ACC112 (cell line): ENCODE data around the gene OBP2A.
"Not testable (repeated sequence)": the region's sequence is repeated elsewhere in the genome, so short reads cannot be mapped to it uniquely, and the experiment has no call there.

Experiments
- H2AFZ ChIP-seq: fragments of 200-600 bp; sonication (generic); one replicate; pipeline ENCODE4 v1.6.0; 2017; ENCODE audit warnings: antibody characterized with exemption, low read length; ENCODE audit not compliant: unreplicated experiment
- H3K27ac ChIP-seq: fragments of 200-600 bp; sonication (generic); 2 replicates; pipeline ENCODE4 v1.5.1; 2014; ENCODE audit warnings: low read depth, mild to moderate bottlenecking, antibody characterized with exemption, low read length, moderate library complexity
- H3K27me3 ChIP-seq: fragments of 200-600 bp; sonication (generic); 2 replicates; pipeline ENCODE4 v1.6.1; 2014; ENCODE audit warnings: mild to moderate bottlenecking, antibody characterized with exemption, low read length, moderate library complexity, mixed read lengths; ENCODE audit not compliant: insufficient read depth
- H3K36me3 ChIP-seq: fragments of 200-600 bp; sonication (generic); 2 replicates; pipeline ENCODE4 v1.6.1; 2016; ENCODE audit warnings: mild to moderate bottlenecking, antibody characterized with exemption, low read length, moderate library complexity, mixed read lengths; ENCODE audit not compliant: insufficient read depth
- H3K4me1 ChIP-seq: fragments of 200-600 bp; sonication (generic); one replicate; pipeline ENCODE4 v1.6.1; 2016; ENCODE audit warnings: low read length, mixed read lengths; ENCODE audit not compliant: insufficient read depth, unreplicated experiment, control insufficient read depth
- H3K4me3 ChIP-seq: fragments of 200-600 bp; sonication (generic); 2 replicates; pipeline ENCODE4 v1.5.1; 2014; ENCODE audit warnings: mild to moderate bottlenecking, low read depth, low read length
- H3K79me2 ChIP-seq: fragments of 200-600 bp; sonication (generic); one replicate; pipeline ENCODE4 v1.6.0; 2016; ENCODE audit warnings: low read length; ENCODE audit not compliant: control insufficient read depth, unreplicated experiment, insufficient read depth

Gene OBP2A

DNA sequence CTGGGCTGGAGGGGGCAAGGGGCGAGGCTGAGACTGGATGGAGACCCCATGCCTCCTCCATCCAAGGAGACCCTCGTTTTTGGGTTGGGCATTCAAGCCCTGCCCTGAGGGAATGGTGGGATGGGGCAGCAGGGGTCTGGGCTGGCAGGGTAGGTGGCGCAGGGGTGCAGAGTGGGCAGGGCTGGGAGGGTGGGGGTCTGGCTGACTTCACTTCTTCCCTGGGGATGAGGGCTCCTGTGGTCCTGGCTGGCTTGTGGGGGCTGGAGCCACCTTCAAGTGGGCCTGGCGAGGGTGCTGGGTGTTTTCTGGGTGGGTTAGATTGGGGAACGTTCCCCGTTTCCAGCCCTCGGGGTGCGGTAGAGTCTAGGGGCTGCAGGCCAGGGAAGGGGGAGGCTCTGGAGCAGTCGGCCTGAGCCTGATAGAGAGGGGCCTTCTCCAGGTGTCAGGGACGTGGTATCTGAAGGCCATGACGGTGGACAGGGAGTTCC lies 24.3 kb upstream of the OBP2A start:
- no peak overlapping the region for H3K27ac ChIP-seq
- H3K36me3 ChIP-seq, result no peaks in the 10 kb centered on the region
- H2AFZ ChIP-seq, result no peak overlapping the region
- H3K4me1 ChIP-seq, result no peaks in the 10 kb centered on the region
- H3K79me2 ChIP-seq, result no peaks in the 10 kb centered on the region
- no peak overlapping the region for H3K4me3 ChIP-seq
- peaks cover 13% of the 10 kb centered on the region; the same call in 1 of the 2 replicates for H3K27me3 ChIP-seq

DNA sequence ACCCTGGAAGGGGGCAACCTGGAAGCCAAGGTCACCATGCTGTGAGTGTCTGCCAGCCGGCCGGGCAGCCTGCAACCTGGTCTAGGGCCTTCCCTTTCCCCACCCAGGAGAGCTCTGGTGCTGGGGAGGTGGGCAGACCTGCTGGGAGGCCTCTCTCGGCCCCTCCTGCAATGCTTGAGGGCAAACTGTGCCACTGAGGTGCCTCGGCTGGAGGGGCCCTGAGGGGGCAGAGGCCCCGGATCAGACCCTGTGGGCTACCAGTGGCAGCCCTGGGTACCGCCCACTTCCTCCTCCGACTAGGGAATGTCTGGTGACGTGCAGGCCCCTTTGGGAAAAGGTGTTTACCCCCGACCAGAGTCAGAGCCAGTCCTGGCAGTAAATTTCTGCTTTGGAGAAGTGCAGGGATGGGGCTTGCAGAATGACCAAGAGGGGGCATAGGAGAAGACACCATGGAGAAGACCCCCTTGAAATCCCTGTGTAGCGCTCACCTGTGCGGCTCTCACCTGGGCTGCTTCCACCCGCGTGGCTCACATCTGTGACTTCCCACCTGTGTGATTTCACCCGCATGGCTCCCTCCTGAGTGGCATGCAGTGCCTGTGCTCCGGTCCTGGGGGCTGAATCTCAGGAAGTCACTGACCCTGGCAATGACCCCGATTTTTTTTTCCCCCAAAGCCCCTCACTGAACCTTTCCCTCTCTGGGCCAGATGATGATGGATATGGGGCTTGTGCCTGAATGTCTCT lies 23.6 kb upstream of the OBP2A start:
- Histone ChIP-seq H3K4me1 (no peaks in the 10 kb centered on the region), H3K27me3 (peaks cover 11% of the 10 kb centered on the region; the same call in 1 of the 2 replicates), H3K36me3 (no peaks in the 10 kb centered on the region), H3K4me3 (no peak overlapping the region), H2AFZ (no peak overlapping the region), H3K79me2 (no peaks in the 10 kb centered on the region), H3K27ac (no peak overlapping the region)

- no peaks in the 10 kb centered on the region for H3K79me2 ChIP-seq
- no peak overlapping the region for H3K27ac ChIP-seq
- no peaks in the 10 kb centered on the region for H3K36me3 ChIP-seq
- H2AFZ ChIP-seq, result no peak overlapping the region
- H3K4me1 ChIP-seq, result no peaks in the 10 kb centered on the region
- no peak overlapping the region for H3K4me3 ChIP-seq
- peaks cover 6% of the 10 kb centered on the region; the same call in 1 of the 2 replicates for H3K27me3 ChIP-seq
Observed at GRCh38 chr9:135522931-135523330, 23.0 kb upstream of the OBP2A start.

GRCh38 chr9:135523521-135524129 lies 22.3 kb upstream of the OBP2A start:
- Histone ChIP-seq H3K4me3 (no peak overlapping the region), H3K4me1 (no peaks in the 10 kb centered on the region), H2AFZ (no peak overlapping the region), H3K36me3 (no peaks in the 10 kb centered on the region), H3K27me3 (peaks cover 6% of the 10 kb centered on the region; the same call in 1 of the 2 replicates), H3K27ac (no peak overlapping the region), H3K79me2 (no peaks in the 10 kb centered on the region)

DNA sequence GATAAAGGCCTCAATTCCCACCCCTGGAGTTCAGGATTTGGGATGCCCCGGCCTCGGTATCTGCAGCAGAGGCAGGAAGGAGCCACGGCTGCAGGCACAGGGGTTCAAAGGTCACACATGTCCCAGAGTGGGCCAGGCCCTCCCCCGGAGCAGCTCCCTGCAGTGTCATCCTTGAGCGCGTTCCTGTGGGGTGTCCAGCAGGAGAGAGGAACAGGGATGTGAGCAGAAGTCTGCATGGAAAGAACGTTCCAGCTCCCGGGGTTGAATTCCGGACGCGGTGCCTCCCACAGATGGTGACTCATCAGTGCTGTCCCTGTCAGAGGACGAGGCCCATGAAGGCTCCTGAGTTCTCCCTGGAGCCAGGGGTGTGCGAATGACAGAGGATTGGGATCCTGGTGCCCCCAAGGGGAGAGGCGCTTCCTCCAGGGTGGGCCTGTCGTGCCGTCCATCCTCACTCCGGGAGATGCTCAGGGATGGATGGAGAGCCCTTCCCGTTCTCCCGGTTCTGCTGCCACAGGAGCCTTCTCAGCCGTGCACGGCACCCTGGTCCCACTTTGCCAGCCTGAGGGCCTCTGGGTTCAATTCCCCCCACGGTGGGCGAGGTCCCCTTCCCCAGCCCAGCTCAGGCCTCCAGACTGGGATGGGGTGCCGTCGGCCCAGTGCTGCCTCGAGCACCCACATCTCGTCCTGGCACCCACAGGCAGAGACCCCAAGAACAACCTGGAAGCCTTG lies 21.6 kb upstream of the OBP2A start:
- no peaks in the 10 kb centered on the region for H3K4me1 ChIP-seq
- no peaks in the 10 kb centered on the region for H3K36me3 ChIP-seq
- H3K4me3 ChIP-seq, result no peak overlapping the region
- no peak overlapping the region for H3K27ac ChIP-seq
- peaks cover 6% of the 10 kb centered on the region for H3K27me3 ChIP-seq
- H3K79me2 ChIP-seq, result no peaks in the 10 kb centered on the region
- H2AFZ ChIP-seq, result no peak overlapping the region

- Histone ChIP-seq H3K27ac (no peak overlapping the region), H3K4me1 (no peaks in the 10 kb centered on the region), H3K79me2 (no peaks in the 10 kb centered on the region), H2AFZ (no peak overlapping the region), H3K4me3 (no peak overlapping the region), H3K36me3 (no peaks in the 10 kb centered on the region), H3K27me3 (peaks cover 9% of the 10 kb centered on the region)
Observed at GRCh38 chr9:135525241-135526088, 20.5 kb upstream of the OBP2A start.

GRCh38 chr9:135526089-135526729 lies 19.7 kb upstream of the OBP2A start:
- no peak overlapping the region for H3K27ac ChIP-seq
- peaks cover 17% of the 10 kb centered on the region for H3K27me3 ChIP-seq
- H3K4me1 ChIP-seq, result no peaks in the 10 kb centered on the region
- no peaks in the 10 kb centered on the region for H3K79me2 ChIP-seq
- no peaks in the 10 kb centered on the region for H3K36me3 ChIP-seq
- no peak overlapping the region for H3K4me3 ChIP-seq
- no peak overlapping the region for H2AFZ ChIP-seq

DNA sequence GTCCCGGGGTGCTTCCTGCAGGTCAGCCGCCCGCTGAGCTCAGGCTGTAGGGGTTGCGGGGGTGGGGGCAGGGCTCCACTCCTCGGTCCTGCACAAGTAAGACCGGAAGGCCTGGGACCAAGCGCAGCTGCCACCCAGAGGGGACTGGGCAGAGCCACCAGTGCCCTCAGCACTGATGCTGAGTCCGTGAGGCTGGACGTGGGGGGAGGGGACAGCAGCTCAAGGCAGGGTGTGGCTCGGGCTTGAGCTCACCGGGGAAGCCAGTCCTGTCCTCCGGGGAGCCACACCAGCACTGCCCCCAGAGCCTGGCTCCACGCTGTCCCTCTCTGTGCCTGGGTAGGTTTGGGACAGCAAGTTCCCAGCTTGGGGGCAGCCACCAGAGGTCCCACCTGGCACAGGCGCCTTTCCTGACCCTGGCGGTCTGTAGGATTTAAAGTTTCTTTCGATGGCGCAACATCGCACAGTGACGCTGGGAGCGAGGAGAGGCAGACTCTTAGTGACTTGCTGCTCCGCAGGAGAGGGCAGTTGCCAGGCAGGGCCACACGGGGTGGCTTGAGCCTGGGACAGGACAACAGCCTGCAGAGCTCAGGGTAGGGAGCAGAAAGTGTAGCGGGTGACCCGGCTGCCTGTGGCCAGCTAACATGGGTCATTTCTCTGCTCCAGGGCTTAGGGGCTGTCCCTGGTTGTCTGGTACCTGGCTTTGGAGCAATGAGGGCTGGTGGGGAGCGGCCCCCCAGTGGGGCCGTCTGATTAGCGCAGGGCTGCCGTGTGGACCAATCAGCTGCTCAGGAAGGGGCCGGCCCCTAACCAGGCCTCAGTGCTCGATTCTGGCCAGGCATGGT lies 19.0 kb upstream of the OBP2A start:
- H3K27ac ChIP-seq, result no peak overlapping the region

GRCh38 chr9:135528842-135529435 lies 17.0 kb upstream of the OBP2A start:
- not testable (repeated sequence) for H3K4me3 ChIP-seq, H3K79me2 ChIP-seq, H3K4me1 ChIP-seq, H2AFZ ChIP-seq, H3K36me3 ChIP-seq, H3K27ac ChIP-seq
- peaks cover 32% of the 10 kb centered on the region for H3K27me3 ChIP-seq

More for the DNA sequence above, 19.0 kb upstream of the OBP2A start:
- H3K27me3 ChIP-seq, result peaks cover 18% of the 10 kb centered on the region
- H3K4me3 ChIP-seq, result no peak overlapping the region
- H3K4me1 ChIP-seq, result no peaks in the 10 kb centered on the region
- H3K36me3 ChIP-seq, result no peaks in the 10 kb centered on the region
- no peaks in the 10 kb centered on the region for H3K79me2 ChIP-seq
- no peak overlapping the region for H2AFZ ChIP-seq
